ENCODE results near the gene MAP3K6.

- TF ChIP-seq CTCF (IDR thresholded peaks at IDR 0.05) (peak in 1 of 6 experiments; percentile 3), POLR2A (IDR thresholded peaks at IDR 0.05) (no peak)
Measured at GRCh38 chr1:27392778-27393635, 26.2 kb upstream of the MAP3K6 start.

All from esophagus squamous epithelium (tissue), 4 donors.